ENCODE data around the gene DYSF.

The DYSF gene

DNA sequence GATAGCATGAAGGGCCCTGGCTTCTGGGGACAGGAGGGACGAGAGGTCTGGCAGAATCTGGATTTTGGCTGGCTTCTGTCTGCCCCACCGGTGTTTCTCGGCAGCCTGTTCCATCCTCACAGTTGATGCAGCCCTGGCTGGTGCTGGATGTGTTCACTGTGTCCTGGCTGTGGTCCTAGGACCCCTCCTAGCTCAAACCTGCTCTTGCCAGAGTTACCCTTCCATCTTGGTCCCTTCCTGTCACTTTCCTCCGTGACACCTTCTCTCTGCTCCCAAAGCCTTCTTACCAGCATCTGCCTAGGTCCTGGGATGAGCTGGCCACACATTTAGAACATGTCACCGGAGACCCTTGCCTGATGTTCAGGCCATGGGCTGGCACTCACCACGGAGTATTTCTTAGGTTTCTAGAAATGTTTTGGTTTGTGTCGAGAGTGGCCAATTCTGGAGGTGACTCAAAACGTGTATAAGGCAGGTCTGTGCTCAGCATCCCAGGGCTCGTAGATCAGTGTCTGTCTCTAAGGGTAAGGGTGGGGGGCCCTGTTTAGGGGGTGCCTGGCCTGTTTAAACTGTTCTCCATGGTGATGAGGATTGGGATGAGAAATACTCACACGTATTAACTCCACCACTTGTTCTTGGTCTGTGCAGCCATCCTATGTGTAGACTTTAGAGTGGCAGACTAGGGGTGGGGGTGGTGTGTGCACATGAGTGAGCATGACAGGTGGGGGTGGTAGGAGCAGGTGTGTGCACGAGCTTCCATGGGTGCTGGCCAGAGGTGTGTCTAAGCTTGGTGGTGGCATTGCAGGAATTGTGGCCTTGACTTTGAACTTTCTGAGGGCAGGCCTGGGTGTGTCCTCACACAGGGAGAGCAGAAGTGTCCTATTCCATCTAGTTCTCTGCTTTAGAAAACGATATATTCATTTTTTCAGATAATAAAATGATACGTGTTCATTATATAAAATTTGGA is 162.7 kb downstream of the DYSF start:
- DNase-seq (ENCODE audit: low read depth) = no peak

DNA sequence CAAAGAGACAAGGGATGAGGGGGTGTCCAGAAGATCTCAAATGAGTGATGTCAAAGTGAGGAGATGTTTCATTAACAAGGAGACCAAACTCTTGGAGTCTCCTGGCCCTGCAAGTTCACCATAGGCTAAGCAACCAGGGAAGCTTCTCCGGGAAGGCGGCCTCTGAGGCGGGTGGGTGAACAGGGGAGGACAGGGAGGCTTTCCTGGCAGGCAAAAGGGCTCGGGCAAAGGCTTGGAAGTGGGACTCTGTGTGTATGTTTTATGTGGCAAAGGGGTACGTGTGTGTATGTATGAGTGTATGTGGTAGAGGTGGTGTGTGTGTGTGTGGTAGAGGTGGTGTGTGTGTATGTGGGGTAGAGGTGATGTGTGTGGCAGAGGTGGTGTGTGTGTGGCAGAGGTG is 163.9 kb downstream of the DYSF start:
- no peak for DNase-seq (ENCODE audit: low read depth)

DNA sequence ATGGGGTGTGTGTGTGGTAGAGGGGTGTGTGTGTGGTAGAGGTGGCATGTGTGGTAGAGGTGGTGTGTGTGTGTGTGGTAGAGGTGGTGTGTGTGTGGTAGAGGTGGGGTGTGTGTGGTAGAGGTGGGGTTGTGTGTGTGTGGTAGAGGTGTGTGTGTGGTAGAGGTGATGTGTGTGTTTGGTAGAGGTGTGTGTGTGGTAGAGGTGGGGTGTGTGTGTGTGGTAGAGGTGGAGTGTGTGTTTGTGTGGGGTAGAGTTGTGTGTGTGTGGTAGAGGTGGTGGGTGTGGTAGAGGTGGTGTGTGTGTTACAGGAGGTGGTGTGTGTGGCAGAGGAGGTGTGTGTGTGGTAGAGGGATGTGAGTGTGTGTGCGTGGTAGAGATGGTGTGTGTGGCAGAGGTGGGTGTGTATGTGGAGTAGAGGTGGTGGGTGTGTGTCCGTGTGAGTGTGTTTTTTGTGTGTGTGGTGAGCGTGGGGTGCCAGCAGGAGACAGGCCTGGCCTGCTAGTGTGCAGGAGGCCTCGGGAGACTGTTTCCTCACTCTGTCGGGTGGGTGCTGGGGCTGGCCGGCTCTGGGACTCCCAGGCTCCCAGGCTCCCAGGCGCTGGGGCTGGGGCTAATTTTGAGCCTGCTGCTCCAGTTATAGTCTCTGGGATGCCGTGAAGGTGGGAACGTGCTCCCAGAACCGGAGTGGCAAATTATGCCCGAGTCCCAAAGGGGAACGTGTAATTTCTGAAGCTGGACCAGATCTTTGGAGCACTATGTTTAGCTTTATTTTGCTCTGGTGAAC is 165.2 kb downstream of the DYSF start:
- no peak for DNase-seq (ENCODE audit: low read depth)

DNA sequence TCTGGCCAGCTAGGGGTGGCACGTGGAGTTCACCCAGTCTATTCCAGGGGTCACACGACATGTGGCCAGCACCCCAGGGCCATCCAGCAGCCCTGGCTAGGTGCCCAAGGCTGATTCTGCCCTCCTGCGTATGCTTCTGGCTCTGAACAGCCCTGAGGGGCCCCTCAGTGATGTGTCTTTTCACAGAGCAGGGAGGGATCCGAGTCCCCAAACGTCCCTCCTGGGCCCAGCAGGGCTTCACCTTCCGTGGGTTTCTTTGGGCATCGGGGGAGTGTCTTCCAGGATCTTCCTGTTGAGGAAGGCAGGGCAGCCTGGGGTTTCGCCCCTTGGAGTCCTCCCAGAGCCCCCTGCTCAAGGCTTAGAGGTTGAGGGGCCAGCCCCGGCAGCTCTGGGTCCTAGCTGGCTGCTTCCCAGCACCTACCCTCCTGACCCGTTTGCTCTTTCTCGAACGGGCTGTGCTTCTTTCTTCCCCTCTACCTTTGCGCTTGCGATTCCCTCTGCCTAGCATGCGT is 165.9 kb downstream of the DYSF start:
- no peak for DNase-seq (ENCODE audit: low read depth)

DNA sequence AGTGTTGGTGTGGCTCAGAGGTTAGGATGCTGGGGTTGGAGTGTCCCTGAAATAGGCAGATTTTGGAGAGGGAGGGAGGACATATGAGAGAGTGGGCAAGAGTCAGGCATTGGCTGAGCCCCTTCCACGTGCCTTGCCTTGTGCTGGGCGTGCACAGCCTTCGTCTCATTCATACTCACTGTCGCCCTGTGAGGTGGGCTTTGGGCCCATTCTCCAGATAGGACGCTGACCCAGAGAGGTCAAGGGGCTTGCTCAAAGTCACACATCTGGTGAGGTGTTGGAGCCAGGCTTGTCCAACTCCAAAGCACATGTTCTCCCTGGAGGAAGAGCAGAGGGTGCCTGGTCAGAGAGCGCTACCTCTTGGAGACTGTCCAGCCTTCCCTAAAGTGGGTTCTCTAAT is 166.8 kb downstream of the DYSF start:
- DNase-seq (ENCODE audit: low read depth) = no peak

DNA sequence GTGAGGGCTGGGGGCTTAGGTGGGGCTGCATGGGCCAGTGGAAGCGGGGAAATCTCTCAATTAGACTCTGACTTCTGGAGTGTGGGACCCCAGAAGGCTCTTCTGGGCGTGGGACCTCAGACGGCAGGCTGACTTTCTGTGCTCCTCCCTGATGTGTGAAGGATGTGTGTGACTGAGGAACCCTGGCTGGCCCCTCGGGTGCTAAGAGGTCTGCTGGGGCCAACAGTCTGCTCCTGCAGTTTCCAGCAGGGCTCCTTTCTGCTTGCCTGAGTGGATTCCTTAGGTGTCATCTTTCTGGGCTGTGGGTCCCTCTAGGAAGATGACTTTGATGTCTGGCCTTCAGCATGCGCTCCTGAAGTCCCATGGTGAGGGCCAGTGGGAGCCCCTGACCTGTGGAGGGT is 167.5 kb downstream of the DYSF start:
- no peak for DNase-seq (ENCODE audit: low read depth)

DNA sequence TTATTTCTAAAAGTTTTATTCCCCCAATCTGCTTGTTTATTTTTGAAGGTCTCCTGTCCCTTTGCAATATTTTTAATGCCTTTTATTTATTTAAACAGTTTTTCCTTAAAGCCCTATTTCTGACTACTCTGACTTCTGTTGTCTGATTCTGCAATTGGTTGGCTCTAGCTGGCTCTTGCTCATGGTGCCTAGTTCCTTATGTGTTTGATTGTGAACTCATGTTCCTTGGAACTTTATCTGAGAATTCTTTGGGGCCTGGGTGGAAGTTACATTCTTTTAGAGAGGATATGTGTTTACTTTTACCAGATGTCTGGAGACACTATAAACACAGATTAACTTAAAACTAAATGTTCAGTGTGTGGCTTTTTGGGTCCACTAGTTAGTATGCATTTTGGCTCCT is 175.9 kb downstream of the DYSF start:
- no peak for DNase-seq (ENCODE audit: low read depth)

DNA sequence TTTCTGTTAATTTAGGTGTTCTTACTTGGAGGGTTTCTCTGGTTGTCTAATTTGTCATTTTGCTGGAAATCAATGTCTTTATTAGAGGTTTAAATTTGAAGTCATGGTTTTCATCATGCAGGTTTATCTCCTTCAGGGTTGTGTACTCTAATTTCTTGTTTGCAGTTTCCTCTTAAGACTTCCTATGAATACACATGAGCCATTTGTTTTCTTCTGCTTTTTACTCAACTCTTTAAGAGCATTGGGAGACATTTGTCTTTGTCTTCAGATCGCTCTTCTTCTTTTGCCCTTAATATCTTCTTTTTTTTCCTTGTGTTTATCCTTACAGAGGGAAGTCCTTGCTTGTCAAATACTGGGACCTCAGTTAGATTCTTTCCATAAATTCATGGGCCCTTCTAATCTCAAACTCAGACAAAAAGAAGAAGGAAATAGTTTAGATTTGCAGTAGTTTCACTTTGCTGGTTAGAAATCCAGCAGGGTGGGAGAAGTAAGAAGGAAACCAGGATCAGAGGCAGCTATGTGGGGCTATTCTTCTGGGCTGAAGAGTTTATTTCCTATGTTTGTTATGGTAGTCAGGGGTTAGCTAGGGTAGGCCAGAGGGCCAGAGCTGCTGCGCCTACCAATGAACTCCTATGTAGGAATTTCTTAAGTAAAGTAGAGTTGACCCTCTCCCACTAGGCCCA is 176.6 kb downstream of the DYSF start:
- DNase-seq (ENCODE audit: low read depth) = no peak

DNA sequence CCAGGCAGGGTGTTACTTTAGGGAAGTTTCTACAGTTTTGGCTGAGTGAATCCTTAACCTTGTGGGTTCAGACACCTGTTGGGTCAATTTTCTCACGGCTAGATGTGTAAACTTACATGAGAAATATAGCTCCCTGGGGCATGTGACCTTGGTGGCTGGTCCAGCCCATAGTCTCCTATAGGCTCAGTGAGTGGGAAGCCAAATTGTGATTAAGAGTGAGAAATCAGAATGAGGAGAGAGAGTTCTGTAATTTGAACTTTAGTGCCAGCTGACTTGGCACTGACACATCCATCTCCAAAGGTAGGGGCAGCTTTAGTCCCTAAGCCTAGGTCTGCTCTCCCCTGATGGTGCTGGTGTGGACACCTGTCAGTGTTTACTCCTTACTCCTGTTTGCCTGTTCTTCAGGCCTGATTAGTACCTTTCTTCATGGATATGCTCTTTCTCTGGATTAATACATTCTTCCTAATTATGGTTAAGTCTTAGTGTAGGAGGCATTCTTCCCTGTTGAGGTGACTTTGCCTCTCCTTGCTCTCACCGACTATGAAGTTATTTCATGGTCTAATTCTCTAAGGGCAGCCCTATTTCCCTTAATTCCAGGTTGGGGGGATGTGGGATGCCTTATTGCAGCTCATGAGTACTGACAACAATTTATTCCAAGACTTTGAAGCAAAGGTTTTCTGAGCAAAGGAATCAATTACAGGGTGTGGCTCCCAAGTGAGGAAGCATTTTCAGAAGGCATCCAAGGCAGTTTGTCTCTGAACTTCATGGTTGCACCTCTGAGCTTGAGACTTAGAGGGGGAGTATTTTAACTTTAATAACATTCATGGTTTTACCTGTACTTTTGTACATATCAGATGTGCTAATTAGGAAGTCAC is 177.3 kb downstream of the DYSF start:
- DNase-seq (ENCODE audit: low read depth) = no peak

DNA sequence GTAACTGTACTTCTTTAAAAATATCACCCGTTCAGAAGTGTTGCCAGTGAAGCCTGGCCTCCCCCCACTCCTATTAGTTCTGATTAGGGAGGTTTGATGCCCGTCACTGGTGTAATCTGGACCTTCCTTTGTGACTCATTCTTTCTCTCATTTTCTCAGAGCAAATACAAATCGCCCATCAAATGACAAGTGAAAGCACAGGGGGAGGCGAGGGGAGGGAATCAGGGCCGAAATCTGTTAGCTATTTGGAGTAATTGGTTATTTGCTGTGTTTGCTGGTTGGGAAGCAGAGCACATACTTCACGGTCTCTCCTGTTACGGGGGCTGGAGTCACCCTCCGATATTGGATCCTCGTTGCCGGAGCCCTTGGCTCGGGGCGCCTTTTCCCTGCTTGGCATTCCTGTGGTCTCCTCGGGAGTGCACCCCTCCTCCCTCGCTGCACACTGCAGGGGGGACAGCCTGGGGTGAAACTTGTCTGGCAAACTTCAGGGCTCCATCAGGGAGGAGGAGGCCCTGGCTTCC is 178.1 kb downstream of the DYSF start:
- no peak for DNase-seq (ENCODE audit: low read depth)

DNA sequence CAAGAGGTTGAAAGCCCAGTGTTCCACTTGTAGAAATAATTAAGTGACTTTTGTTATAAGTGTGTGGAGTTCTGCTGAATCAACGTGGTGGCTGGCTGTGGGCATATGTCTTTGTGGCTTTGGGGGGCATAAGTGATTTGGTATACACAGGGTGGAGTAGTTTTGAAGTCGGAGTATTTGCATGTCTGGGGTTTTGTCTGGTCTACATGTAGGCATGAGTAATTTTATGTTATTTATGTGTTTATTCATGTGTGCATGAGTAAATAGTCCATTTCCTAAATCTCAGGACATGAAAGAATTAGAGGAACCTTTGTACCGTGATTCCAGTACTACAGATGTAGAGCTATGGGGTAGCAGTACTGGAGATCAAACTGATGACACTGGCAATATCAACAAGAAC is 179.7 kb downstream of the DYSF start:
- DNase-seq (ENCODE audit: low read depth) = no peak

DNA sequence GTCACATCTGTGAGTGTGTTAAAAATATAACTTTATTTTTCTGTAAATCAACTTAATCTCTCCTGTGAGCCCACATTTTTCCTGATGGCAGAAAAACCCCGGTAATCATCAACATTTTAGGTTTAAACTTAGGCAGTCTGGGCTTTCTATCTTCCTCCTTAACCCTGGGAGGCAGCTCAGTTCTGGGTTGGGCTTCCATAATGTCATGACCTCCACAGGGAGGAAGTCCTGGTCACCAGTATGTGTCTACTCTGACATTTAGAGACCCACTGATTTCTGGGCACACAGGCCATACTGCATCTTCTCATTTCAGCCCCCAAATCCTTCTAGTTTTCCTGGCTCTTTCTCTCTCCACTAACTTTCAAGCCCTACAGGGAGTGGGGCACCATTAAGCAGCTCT is 181.2 kb downstream of the DYSF start:
- DNase-seq (ENCODE audit: low read depth) = no peak

DNA sequence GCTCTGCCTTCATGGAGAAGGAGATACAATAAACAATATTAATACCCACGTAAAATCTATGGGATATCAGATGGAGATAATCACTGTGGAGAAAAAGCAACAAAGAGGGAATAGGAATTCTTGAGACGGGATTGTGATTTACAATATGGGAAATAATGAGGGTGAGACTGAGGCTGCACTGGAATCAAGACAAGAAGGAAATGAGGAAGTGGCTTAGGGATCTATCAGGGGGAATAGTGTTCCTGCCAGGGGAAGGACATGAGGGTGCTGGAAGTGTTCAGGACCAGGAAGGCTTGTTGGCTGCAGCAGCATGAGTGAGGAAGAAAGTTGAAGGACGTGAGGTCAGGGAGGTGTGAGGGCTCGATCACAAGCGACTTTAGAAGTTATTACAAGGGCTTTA is 182.4 kb downstream of the DYSF start:
- no peak for DNase-seq (ENCODE audit: low read depth)

DNA sequence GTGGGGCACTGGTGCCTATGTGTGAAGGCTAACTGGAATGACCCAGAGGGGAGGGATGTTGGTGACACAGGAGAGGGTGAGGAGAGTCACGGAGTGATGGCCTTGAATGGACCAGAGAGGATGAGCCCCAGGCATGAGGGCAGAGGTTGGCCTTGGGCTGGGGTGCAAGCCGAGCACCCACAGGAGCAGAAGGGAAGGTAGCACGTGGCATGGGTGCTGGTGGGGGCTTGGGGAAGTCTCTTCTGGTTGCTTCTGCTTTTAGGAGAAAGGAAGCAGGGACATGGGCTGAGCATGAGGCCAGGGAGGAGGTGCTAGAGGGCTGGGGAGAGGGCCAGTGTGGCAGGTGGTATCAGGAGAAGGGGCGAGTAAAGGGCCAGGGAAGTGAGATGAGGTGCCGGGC is 183.8 kb downstream of the DYSF start:
- DNase-seq (ENCODE audit: low read depth) = no peak

DNA sequence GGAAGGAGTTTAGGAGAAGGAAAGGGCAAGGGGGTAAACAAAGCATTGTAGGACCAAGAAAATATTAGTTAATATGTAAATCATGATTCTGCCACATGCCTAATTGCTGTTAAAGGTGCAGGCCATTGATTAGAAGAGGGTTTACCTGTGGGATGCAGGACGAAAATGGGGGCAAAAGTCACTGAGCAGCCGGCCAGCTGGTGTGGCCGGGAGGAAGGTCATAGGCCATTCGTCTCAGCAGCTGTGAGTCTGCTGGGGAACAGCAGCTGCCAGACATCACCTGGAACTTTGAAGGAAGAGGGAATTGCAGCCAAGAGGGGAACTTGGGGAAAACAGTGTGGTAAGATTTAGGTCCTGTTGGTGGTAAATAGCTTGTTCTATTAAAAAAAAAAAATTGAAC is 184.4 kb downstream of the DYSF start:
- no peak for DNase-seq (ENCODE audit: low read depth)

DNA sequence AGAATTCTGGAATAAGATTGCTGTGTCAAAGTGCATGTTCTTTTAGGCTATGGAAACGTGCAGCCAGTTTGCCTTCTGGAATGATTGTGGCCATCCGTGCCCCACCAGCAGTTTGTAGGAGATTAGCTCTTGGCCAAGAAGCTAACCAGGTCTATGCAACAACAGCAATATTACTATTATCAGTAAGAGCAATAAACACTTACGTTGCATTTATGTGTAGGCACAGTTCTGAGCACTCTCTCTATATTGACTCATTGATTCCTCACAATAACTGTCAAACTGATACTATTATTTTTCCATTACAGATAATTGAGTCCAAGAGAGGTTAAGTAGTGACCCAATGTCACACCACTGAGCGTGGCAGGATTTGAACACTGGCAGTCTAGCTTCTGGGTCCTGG is 186.4 kb downstream of the DYSF start:
- DNase-seq (ENCODE audit: low read depth) = no peak

DNA sequence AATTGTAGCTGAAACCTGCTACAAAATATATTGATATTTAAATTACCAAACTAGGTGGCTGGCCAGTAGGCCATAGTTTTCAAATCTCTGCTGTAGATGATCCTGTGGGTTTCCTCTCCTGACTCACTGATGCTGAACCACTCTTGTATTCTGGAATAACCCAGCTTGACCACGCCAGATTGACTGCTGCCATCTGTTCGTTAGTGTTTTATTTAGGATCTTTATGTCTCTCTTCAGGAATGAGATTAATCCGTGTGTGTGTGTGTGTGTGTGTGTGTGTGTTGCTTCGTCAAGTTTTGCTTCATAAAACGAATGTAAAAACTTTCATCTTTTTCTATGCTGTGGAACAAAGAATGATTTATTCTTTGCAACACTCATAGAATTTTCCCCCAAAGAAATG is 187.1 kb downstream of the DYSF start:
- DNase-seq (ENCODE audit: low read depth) = no peak

DNA sequence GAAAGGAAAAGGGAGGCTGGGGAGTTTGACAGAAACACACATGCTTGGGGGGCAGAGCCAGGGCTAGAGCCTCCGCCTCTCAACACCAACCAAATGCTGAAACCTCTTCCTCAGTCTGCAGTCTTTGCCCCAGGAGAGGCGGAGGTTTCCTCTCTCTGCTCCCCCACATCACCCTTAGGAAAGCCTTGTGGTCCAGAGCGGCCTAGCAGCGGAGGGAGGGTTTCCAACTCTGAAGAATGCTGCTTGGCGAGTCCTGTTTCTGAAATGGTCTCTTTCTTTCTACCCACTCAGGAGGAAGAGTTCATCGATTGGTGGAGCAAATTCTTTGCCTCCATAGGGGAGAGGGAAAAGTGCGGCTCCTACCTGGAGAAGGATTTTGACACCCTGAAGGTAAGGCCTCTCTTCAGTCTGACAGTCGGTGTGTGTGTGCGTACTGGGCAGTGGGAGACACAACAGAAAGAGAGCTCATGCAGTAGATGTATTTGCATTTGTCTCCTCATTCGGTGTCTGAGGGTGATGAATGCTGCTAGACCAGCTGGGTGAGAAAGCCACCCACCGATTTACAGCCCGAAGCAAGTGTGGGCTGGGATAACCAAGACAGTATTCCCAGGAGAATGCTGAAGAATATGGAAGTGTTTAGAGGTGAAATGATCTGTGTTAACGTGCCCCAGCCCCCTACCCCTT is 190.5 kb downstream of the DYSF start:
- no peak for DNase-seq (ENCODE audit: low read depth)

DNA sequence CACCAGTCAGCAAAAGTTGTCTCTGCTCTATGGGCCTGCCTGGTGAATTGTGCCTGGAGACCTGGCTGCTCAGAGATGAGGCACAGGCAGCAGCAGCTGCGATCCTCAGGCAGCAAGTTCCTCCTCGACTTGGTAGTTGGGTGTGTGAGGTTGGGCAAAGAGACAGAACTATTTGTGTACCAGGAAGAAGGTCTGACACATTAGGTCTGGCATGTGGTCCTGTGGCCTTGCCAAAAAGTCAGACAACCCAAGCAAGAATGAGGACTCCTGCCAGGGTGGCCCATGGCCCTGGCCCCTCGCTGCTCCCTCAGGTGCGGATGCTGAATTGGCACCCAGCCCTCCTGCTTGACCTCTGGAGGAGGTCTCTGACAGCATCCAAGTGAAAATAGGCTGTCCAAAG is 192.7 kb downstream of the DYSF start:
- no peak for DNase-seq (ENCODE audit: low read depth)

DNA sequence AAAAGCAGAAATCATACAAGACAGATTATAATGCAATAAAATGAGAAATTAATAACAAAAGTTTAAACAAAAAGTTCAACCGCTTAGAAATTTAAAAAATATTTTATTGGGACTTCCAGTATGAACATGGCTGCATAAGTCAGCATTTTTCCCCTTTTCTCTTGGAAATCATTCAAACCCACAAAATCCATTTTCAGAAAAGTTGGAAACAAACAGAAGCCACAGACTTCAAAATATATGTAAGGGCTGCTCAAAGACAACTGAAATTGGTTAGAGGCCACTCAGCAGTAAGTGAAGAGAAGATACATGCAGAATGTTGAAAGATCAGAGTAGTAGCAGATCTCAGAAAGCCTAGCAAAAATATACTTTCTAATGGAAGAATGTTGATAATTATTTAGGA is 194.0 kb downstream of the DYSF start:
- no peak for DNase-seq (ENCODE audit: low read depth)

DNA sequence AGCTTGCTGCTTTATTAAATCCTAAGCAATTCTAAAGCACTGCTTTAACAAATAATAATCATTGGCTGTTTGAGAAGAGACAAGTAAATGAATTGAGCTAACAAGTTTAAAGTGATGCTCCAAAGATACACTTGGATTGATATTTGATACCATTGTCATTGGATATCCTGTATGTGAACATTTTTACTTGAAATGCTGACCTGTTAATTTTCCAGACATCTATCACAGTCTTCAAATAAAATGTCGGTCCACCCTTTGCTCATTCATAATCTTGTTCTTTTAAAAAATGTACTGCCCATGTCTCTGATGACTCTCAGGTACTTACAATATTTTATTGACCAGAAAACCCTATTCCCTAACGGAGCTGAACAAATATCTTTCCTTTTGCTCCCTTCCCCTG is 202.1 kb downstream of the DYSF start:
- no peak for DNase-seq (ENCODE audit: low read depth)

All from CMK (cell line).